PC-3 (cell line): ENCODE measurements around the gene RGS12. TPM values are rescaled to one million over a fixed set of nuclear protein-coding genes. Genes with fewer than 3 reads are reported as not detected.

Experiments
- ATAC-seq: fragments of 200-7000 bp; cut with Tn5 transposase; 2 replicates; pipeline ENCODE4 v1.9.1; 2020; ENCODE audit warnings: mild to moderate bottlenecking, moderate library complexity
- BruUV-seq: library from RNA; stranded (reverse); fragments of 400-500 nt; replicated peaks from 2 replicates; lab custom pipeline; 2021; lab: Mats Ljungman, UMichigan
- CTCF ChIA-PET: fragments of 300-600 bp; sonication (Branson Sonifier 250); formaldehyde crosslinking; loops from one replicate; lab custom pipeline; 2022; ENCODE audit warnings: antibody characterized with exemption; lab: Charles Lee
- POLR2A ChIA-PET: fragments of 300-600 bp; sonication (Branson Sonifier 250); formaldehyde crosslinking; loops from one replicate; lab custom pipeline; 2022; ENCODE audit warnings: antibody characterized with exemption; ENCODE audit not compliant: unreplicated experiment; lab: Charles Lee
- DNase-seq: peaks from one replicate; pipeline ENCODE4 v3.0.0-alpha.2; 2015
- H2AFZ ChIP-seq: fragments of 300-600 bp; sonication (generic); 2 replicates; pipeline ENCODE4 v1.6.0; 2016; ENCODE audit warnings: antibody characterized with exemption, low read length
- H3F3A ChIP-seq: fragments of 300-600 bp; sonication (generic); one replicate; pipeline ENCODE4 v1.6.0; 2017; ENCODE audit warnings: antibody characterized with exemption, low read length, control low read depth, mild to moderate bottlenecking; ENCODE audit not compliant: unreplicated experiment
- H3K27ac ChIP-seq: fragments of 300-600 bp; sonication (generic); 2 replicates; pipeline ENCODE4 v1.5.1; 2016; ENCODE audit warnings: mild to moderate bottlenecking, low read length
- H3K27me3 ChIP-seq: fragments of 300-600 bp; sonication (generic); 2 replicates; pipeline ENCODE4 v1.6.1; 2016; ENCODE audit warnings: low read length, mixed read lengths
- H3K36me3 ChIP-seq: fragments of 300-600 bp; sonication (generic); 2 replicates; pipeline ENCODE4 v1.6.1; 2016; ENCODE audit warnings: low read depth, mixed run types, low read length, mixed read lengths
- H3K4me1 ChIP-seq: fragments of 300-600 bp; sonication (generic); 2 replicates; pipeline ENCODE4 v1.5.1; 2016; ENCODE audit warnings: low read length; ENCODE audit not compliant: insufficient read depth
- H3K4me2 ChIP-seq: fragments of 300-600 bp; sonication (generic); 2 replicates; pipeline ENCODE4 v1.6.0; 2016; ENCODE audit warnings: low read length
- H3K4me3 ChIP-seq: fragments of 300-600 bp; sonication (generic); 2 replicates; pipeline ENCODE4 v1.5.1; 2016; ENCODE audit warnings: mild to moderate bottlenecking, low read length, mixed read lengths
- H3K79me2 ChIP-seq: fragments of 300-600 bp; sonication (generic); 2 replicates; pipeline ENCODE4 v1.6.1; 2017; ENCODE audit warnings: low read length, mixed read lengths
- H3K9ac ChIP-seq: fragments of 300-600 bp; sonication (generic); 2 replicates; pipeline ENCODE4 v1.6.0; 2016; ENCODE audit warnings: mild to moderate bottlenecking, low read length
- H3K9me2 ChIP-seq: fragments of 300-600 bp; sonication (generic); replicated peaks from 2 replicates; pipeline ENCODE4 v1.6.1; 2016; ENCODE audit warnings: mixed run types, low read length, mixed read lengths
- H3K9me3 ChIP-seq: fragments of 300-600 bp; sonication (generic); 2 replicates; pipeline ENCODE4 v1.6.1; 2016; ENCODE audit warnings: low read length, mixed read lengths
- H4K20me1 ChIP-seq: fragments of 300-600 bp; sonication (generic); 2 replicates; pipeline ENCODE4 v1.6.1; 2016; ENCODE audit warnings: low read length, mixed read lengths
- EZH2 ChIP-seq: fragments of 300-600 bp; sonication (generic); IDR thresholded peaks from one replicate; pipeline ENCODE4 v1.6.1; 2017; ENCODE audit warnings: antibody characterized with exemption, mild to moderate bottlenecking, low read length; ENCODE audit not compliant: unreplicated experiment
- EZH2phosphoT487 ChIP-seq: fragments of 300-600 bp; sonication (generic); IDR thresholded peaks from 2 replicates; pipeline ENCODE4 v1.6.1; 2018; ENCODE audit warnings: mild to moderate bottlenecking, antibody characterized with exemption, low read length, borderline replicate concordance
- intact Hi-C: fragments of 100-400 bp; cut with micrococcal nuclease; formaldehyde crosslinking; loops from 2 replicates; pipeline ENCODE4 v1.9.0; 2023
- total RNA-seq: library from RNA; depleted of rRNA; stranded (reverse); fragments of >200 nt; gene quantifications from 2 replicates; pipeline ENCODE4 v1.2.3, GENCODE V29; 2014
- TF ChIP-seq, protein P1 (sequence below): fragments of 300-600 bp; sonication (generic); conservative IDR thresholded peaks from 2 replicates; pipeline ENCODE4 v1.5.1; 2017; ENCODE audit warnings: antibody characterized with exemption, low read depth, mild to moderate bottlenecking, low read length

The RGS12 gene
- total RNA-seq, 1 experiment from 2014 or later: 10.3 TPM

DNA sequence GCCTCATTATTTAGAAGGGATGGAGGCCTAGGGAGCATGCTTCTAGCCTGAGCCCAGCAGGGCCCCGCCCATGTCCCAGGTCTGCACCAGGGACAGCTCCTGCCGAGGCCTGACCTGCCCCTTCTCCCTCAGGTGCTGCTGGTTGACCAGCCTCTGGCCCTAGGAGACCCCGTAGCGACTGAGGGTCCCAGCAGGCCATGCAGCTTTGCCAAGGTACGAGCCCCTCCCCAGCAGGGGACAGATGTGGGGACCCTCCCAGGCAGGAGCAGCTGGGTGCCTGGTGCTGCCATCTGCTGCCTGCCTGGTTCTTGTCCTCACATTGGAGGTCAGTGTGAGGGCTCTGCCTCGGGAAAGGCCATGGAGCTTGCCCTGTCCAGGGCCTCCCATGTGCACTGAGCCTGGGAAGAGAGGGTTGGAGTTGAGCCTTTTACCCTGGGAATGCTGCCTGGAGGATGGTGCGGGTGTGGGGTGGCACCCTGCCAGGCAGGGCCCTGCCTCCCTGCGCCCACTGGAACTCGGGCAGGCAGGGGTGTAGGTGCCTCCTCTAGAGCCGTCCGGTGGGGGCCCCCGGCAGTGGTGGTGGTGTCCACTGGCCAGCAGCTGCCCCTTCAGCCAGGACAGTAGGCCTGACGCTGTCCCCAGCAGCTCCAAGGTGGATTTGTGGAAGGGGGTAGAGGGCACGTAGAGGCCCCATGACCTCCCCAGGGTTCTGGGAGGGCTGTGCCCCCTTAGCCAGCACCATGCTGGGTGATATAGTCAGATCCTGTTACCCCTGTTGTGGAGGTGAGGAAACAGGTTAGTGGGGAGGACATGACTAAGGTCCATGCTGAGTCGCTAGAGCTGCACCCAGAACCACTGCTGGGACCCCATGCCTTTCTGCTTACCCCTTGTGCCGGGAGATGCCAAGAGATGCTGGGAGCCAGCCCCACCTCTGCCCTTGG is 46.1 kb upstream of the RGS12 start:
- Histone ChIP-seq H3K4me2 (no peak overlapping the region), H4K20me1 (no peaks in the 10 kb centered on the region), H3K9me2 (no peaks in the 10 kb centered on the region), H3K79me2 (no peaks in the 10 kb centered on the region), H3K4me1 (no peaks in the 10 kb centered on the region), H3K9me3 (no peaks in the 10 kb centered on the region), H3K9ac (no peak overlapping the region), H3K27me3 (no peaks in the 10 kb centered on the region), H3K4me3 (no peak overlapping the region), H3K36me3 (no peaks in the 10 kb centered on the region), H2AFZ (no peak overlapping the region), H3F3A (no peaks in the 10 kb centered on the region), H3K27ac (no peak overlapping the region)
- DNase-seq: no peak
- intact Hi-C loops: no loop called here
- POLR2A ChIA-PET: no interaction called here
- TF ChIP-seq, protein P1, sequence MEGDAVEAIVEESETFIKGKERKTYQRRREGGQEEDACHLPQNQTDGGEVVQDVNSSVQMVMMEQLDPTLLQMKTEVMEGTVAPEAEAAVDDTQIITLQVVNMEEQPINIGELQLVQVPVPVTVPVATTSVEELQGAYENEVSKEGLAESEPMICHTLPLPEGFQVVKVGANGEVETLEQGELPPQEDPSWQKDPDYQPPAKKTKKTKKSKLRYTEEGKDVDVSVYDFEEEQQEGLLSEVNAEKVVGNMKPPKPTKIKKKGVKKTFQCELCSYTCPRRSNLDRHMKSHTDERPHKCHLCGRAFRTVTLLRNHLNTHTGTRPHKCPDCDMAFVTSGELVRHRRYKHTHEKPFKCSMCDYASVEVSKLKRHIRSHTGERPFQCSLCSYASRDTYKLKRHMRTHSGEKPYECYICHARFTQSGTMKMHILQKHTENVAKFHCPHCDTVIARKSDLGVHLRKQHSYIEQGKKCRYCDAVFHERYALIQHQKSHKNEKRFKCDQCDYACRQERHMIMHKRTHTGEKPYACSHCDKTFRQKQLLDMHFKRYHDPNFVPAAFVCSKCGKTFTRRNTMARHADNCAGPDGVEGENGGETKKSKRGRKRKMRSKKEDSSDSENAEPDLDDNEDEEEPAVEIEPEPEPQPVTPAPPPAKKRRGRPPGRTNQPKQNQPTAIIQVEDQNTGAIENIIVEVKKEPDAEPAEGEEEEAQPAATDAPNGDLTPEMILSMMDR: 0 out of 2 replicates have a peak, but pooled peaks have one; percentile 17
- TF ChIP-seq EZH2: no peak
- CTCF ChIA-PET: interaction anchor here (0.6 kb wide), 1 partner anchor 44 kb away, joined by 4 read pairs; no protein-coding TSS in a partner anchor
- peak; percentile 35; the same call in 1 of the 2 replicates for ATAC-seq
- no TSS peak for BruUV-seq

DNA sequence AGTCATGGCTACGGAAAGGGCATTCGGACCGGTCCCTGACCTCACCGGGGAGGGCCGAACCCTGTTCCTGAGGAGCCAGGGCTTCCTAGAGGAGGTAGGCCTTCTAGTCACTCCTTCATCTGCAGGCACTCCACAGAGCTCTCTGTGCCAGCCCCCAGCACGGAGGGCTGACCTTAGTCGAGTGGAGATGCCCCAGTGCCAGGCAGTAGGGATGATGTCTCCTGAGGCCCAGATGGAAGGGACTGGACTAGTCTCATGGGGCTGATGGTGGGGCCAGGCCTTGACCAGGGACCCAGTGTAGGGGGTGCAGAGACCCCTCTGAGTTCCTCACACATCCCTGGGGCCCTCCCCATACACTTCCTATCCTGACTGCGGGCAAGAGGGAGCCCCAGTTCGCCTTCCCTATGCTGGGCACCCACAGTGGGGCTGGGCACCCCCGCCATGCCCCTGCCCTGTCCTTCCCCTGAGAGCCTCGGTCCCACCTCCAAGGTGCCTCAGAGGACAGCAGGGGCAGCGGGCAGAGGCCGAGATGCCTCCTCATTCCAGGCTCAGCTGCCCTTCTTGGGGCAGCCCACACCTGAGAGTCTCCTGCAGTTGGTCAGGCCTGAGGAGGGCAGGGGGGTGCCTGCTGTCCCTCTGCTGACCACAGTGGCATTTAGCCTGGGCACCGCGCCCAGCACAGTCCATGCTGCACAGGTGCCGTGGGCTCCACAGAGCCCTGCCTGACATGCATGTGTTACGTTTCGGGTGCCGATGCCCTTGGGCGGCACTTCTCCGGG is 45.2 kb upstream of the RGS12 start:
- Histone ChIP-seq H3K4me3 (no peak overlapping the region), H3K36me3 (no peaks in the 10 kb centered on the region), H3K9me3 (no peaks in the 10 kb centered on the region), H3K79me2 (no peaks in the 10 kb centered on the region), H3K4me2 (no peak overlapping the region), H3F3A (no peaks in the 10 kb centered on the region), H2AFZ (no peak overlapping the region), H3K9ac (no peak overlapping the region), H3K9me2 (no peaks in the 10 kb centered on the region), H3K27me3 (no peaks in the 10 kb centered on the region), H4K20me1 (no peaks in the 10 kb centered on the region), H3K4me1 (no peaks in the 10 kb centered on the region), H3K27ac (no peak overlapping the region)
- ATAC-seq (no peak), DNase-seq (no peak)
- BruUV-seq: no TSS peak
- POLR2A ChIA-PET: no interaction called here
- TF ChIP-seq EZH2 (no peak), EZH2phosphoT487 (no peak)
- TF ChIP-seq, protein P1: no peak
- CTCF ChIA-PET: no interaction called here
- intact Hi-C loops: no loop called here
